ENCODE data around the gene PACRG.

The PACRG gene

GRCh38 chr6:163343609-163344008 is 615.8 kb downstream of the PACRG start:
- DNase-seq (ENCODE audit: low read depth in 2 of 3, low spot score in 2 of 3), result no peak

- DNase-seq (ENCODE audit: low read depth in 2 of 3, low spot score in 2 of 3), result no peak
Observed at GRCh38 chr6:163344411-163344810, 616.6 kb downstream of the PACRG start.

- no peak for DNase-seq (ENCODE audit: low read depth in 2 of 3, low spot score in 2 of 3)
Observed at GRCh38 chr6:163345931-163346330, 618.2 kb downstream of the PACRG start.

- no peak for DNase-seq (ENCODE audit: low read depth in 2 of 3, low spot score in 2 of 3)
Observed at GRCh38 chr6:163346497-163346961, 618.8 kb downstream of the PACRG start.

GRCh38 chr6:163347021-163347446 is 619.3 kb downstream of the PACRG start:
- DNase-seq (ENCODE audit: low read depth in 2 of 3, low spot score in 2 of 3), result no peak

GRCh38 chr6:163348789-163349680 is 621.3 kb downstream of the PACRG start:
- no peak for DNase-seq (ENCODE audit: low read depth in 2 of 3, low spot score in 2 of 3)

GRCh38 chr6:163349696-163350095 is 621.9 kb downstream of the PACRG start:
- DNase-seq (ENCODE audit: low read depth in 2 of 3, low spot score in 2 of 3), result no peak

GRCh38 chr6:163351013-163351412 is 623.2 kb downstream of the PACRG start:
- DNase-seq (ENCODE audit: low read depth in 2 of 3, low spot score in 2 of 3), result no peak

- no peak for DNase-seq (ENCODE audit: low read depth in 2 of 3, low spot score in 2 of 3)
Observed at GRCh38 chr6:163352011-163352685, 624.4 kb downstream of the PACRG start.

GRCh38 chr6:163352966-163353365 is 625.2 kb downstream of the PACRG start:
- no peak for DNase-seq (ENCODE audit: low read depth in 2 of 3, low spot score in 2 of 3)

GRCh38 chr6:163354085-163354484 is 626.3 kb downstream of the PACRG start:
- no peak for DNase-seq (ENCODE audit: low read depth in 2 of 3, low spot score in 2 of 3)

GRCh38 chr6:163354761-163355425 is 627.1 kb downstream of the PACRG start:
- DNase-seq (ENCODE audit: low read depth in 2 of 3, low spot score in 2 of 3), result no peak

GRCh38 chr6:163355426-163355991 is 627.7 kb downstream of the PACRG start:
- DNase-seq (ENCODE audit: low read depth in 2 of 3, low spot score in 2 of 3), result no peak

GRCh38 chr6:163356324-163356723 is 628.5 kb downstream of the PACRG start:
- no peak for DNase-seq (ENCODE audit: low read depth in 2 of 3, low spot score in 2 of 3)

- no peak for DNase-seq (ENCODE audit: low read depth in 2 of 3, low spot score in 2 of 3)
Observed at GRCh38 chr6:163356743-163357142, 629.0 kb downstream of the PACRG start.

- DNase-seq (ENCODE audit: low read depth in 2 of 3, low spot score in 2 of 3), result no peak
Observed at GRCh38 chr6:163364641-163365040, 636.9 kb downstream of the PACRG start.
